NK-92 (cell line): ENCODE measurements around the gene PTK7.
"Not testable (repeated sequence)": the region's sequence is repeated elsewhere in the genome, so short reads cannot be mapped to it uniquely, and the experiment has no call there.

Source experiments
- DNase-seq: peaks from one replicate; lab custom pipeline; 2025; ENCODE audit not compliant: unreplicated experiment; lab: John Stamatoyannopoulos, UW

PTK7 gene

GRCh38 chr6:43075670-43076463 is at the start of gene PTK7:
PTK7 (plus strand) TSS chr6:43076314; CDS start chr6:43076489, 175 bp downstream.
- no peak for DNase-seq

DNA sequence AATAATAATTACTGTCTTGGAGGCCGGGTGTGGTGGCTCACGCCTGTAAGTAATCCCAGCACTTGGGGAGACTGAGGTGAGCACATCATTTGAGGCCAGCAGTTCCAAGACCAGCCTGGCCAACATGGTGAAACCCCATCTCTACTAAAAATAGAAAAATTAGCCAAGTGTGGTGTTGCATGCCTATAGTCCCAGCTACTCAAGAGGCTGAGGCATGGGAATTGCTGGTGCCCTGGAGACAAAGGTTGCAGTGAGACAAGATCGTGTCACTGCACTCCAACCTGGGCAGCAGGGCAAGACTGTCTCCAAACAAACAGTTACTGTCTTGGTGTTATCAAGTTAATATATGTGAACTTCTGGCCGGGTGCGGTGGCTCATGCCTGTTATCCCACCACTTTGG is 49.7 kb upstream of the PTK7 start:
- no peak for DNase-seq

GRCh38 chr6:43029120-43029519 is 47.0 kb upstream of the PTK7 start:
- no peak for DNase-seq

- DNase-seq, result no peak
Observed at GRCh38 chr6:43032326-43032725, 43.8 kb upstream of the PTK7 start.

DNA sequence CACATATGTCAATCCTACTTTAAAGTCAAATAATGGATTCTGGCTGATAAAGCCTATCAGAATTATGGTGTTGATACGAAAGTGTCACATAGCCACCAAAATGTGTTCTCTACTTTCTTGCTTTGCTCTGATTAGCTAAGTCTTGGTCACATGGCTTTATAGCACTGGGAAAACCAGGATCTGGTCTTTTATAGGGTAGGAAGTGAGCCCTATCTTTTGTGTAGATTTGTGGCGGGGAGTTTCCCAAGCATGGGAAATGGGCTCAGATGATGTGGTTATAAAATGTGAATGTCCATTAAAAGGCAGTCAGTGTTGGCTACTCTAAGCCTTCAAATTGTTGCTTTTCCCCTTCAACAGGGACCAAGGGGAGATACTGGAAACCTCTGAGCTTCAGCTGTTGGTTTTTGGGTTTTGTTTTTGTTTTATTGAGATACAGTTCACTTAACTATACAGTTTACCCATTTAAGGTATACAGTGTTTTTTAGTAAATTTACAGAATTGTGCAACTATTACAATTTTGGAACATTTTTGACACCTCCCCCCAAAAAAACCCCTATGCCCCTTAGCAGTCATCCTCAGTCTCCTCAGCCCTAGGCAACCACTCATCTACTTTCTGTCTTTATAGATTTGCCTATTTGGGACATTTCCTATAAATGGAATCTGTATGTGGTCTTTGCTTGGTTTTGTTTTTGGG is 42.5 kb upstream of the PTK7 start:
- no peak for DNase-seq

DNA sequence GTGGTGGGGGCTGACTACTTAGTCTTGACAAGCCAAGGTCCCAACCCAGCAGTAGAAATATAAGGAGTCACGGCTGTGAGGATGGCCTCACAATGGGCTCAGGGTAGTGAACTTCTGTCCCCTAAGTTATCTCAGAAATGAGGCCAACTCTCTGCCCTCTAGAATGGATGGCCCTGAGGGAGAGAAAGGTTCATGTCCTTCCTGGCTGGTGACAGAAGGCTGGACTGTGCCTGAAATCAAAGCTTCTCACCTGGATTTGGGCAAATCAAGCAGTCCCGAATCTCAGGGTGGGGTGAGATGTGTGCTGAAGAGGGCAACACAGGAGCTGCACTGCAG is 42.0 kb upstream of the PTK7 start:
- DNase-seq, result no peak

DNA sequence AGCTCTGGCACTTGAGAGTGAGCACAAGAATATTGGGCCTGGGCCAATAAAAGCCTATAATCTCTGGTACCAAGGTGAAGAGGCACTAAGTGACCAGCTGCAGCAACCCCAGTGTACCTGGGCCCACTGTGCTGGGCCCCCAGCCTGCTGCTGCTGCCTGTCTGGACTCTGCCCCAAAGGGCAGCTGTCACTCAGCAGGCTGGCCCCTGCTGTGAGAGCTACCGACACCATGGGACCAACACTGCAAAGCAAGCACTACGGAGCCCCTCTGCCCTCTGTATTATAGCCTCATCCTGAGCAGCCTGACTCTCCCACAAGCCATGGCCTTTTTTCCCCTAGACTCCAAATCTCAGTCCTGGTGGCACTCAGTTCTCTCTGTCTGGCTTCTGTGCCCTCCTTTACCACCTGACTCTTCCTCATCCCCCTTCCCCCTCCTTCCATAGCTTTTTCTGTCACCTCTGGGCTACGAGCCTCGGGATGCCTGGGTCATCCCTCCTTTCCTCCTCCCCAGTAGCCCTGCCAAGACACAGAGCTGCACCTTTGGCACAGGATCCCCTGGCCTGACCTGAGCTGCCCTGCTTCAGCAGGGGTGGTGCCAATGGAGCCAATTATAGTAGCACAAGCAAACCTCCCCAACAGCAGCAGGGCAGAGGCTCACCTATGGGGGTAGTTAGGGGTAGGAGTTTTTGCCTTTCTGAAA is 40.5 kb upstream of the PTK7 start:
- DNase-seq, result no peak

GRCh38 chr6:43036712-43037111 is 39.4 kb upstream of the PTK7 start:
- no peak for DNase-seq

DNA sequence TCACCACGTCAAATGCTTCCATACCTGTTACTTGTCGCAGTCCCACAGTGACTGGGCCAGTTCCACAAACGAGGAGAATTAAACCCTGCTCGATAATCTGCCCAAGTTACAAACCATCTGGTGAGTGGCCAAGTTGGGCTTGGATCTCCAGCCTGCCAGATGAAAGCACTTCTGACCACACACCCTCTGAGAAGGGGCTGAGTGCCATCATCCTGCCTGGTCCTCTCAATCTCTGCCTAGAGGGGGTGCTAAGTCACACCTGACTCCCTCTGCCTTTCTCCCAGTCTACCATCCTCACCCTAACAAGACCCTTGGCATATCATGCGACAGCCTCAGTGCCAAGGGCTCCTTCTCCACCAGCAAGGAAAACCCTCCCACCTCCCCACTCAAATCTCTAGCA is 38.9 kb upstream of the PTK7 start:
- no peak for DNase-seq

- no peak for DNase-seq
Observed at GRCh38 chr6:43037706-43038105, 38.4 kb upstream of the PTK7 start.

DNA sequence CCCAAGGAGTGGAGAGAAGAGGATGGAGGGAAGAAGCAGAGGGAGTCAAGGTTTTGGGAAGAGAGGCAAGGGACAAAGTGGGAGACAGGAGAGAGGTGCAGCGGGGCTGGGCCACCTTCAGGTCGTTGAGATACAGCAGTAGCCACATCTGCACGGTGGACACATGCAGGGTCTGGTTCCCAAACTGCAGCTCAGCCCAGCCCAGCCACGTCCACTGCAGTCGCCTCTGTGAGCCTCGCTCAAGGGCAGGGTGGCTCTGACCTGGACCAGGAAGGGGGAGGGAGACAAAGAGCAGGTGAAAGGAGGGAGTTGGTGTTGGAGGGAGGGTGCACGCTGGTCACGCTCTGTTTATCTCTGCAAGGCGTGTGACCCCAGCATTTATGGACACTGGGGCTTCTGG is 37.4 kb upstream of the PTK7 start:
- no peak for DNase-seq

DNA sequence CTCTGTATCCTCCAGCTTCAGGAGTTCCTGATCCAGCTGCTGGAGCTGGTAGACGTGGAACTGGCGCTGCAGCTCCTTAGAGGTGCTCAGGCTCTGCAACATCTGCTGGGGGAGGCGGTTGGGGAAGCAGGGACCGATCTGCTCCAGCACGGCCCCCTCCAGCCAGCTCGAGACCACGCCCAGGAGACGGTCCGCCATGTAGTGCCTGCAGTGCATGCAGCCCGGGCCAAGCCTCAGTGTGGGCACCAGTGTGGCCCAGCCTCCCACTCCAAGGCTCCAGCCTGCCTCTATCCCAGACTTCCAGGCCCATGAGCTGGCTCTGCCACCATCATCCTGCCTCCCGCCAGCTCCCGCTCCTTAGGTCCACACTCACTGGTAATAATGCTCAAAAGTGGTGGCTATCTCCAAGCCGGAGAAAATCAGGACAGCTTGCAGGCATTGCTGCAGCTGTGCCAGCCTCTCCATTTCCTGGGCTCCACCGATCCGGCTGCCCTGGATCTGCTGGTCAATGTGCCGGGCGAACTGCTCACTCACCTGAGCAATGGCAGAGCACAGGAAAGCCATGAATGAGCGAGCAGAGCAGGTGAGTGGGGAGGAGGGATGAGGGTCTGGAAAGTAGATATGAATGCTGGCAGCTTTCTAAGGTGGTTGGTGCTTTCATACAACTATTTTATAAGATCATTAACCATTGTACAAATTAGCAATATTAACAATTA is 35.4 kb upstream of the PTK7 start:
- no peak for DNase-seq

DNA sequence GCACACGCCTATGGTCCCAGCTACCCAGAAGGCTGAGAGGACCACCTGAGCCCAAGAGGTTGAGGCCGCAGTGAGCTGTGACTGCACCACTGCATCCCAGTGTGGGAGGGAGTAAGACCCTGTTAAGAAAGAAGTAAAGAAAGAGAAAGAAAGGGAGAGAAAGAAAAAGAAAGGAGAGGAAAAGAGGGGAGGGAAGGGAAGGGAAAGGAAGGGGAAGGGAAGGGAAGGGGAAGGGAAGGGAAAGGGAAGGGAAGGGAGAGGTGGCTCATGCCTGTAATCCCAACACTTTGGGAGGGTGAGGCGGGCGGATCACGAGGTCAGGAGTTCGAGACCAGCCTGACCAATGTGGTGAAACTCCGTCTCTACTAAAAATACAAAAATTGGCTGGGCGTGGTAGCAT is 34.6 kb upstream of the PTK7 start:
- DNase-seq, result not testable (repeated sequence)

- no peak for DNase-seq
Observed at GRCh38 chr6:43043310-43043709, 32.8 kb upstream of the PTK7 start.

GRCh38 chr6:43045371-43045930 is 30.7 kb upstream of the PTK7 start:
- no peak for DNase-seq

- DNase-seq, result no peak
Observed at GRCh38 chr6:43047998-43048397, 28.1 kb upstream of the PTK7 start.

DNA sequence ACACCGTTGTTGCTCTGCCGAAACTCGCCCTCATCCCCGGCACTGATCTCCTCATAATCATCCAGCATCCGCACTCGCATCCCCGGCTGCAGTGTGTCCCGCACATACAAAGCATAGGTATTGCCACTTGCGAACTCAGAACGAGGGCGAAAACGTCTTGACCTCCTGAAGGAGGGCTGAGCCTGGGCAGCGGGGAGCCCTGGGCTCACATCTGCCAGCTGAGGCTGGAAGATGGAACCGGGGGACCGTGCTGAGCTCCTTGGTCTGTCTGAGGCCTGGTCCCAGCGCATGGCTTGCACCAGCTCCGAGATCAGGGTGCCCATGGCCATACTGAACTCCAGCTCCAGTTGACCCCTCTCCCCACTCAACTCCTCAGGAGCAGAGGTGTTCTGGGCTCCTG is 25.1 kb upstream of the PTK7 start:
- no peak for DNase-seq

- DNase-seq, result no peak
Observed at GRCh38 chr6:43052225-43052841, 23.8 kb upstream of the PTK7 start.

- no peak for DNase-seq
Observed at GRCh38 chr6:43052842-43053544, 23.1 kb upstream of the PTK7 start.

DNA sequence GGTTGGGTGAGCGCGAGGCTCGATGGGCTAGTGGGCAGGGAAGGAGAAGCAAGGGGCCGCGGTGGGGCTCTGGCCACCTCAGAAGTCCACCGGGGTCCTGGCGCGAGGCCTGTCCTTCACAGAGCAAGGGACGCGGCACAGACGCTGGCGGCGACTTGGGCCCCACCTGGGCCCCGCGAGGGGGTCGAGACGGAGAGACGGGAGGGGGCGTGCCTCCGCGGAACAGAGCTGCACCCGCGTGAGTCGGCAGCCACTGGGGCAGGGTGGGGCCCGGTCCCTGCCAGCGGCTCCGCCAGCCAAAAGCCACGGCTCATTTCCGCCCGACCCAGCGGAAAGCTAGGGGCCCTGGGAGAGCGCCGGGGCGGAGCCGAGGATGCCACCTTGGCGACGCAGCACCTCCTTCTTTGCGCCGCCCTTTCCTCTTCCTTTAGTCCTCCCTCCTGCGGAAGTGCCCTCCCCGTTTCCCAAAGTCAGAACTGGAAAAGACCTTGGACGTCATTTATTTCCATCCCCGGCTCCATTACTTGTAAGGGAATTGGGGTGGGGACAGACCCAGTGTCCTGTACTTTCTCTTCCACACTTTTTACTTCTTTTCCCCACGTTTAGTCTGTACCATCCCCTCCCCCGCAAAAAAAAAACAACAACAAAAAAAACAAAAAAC is 22.4 kb upstream of the PTK7 start, which contains the start of gene CUL7:
Gene CUL7, minus strand, starts transcription at position 307 of the 661 bp plus-strand sequence. CDS start 1,063 bp downstream, outside the sequence.
- peak; percentile 41 for DNase-seq
